AG08396 (cell line): Measurements from ENCODE around the gene MTMR3.

Experiments used
- DNase-seq: peaks from one replicate; pipeline ENCODE4 v3.0.0; 2012; ENCODE audit warnings: low spot score, mixed read lengths

MTMR3 gene

DNA sequence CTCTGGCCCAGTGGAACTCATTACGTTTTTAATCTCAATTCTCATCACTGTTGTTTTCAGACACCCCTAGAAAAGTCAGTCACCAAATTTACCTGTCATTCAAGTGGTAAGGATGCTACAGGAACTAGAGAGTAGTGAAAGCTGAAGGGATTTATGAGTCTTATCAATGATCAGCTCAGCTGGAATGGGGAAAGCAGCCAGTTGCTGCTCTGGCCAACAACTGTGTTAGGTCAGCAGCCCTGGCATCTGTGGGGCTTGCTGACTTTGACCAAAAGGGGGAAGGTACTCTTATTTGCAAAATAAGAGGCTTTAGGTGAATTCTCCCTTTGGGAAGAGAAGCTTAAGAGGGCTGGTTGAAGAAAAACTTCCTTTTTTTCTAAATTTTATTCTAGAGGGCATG lies 121.1 kb downstream of the MTMR3 start:
- DNase-seq = no peak

DNA sequence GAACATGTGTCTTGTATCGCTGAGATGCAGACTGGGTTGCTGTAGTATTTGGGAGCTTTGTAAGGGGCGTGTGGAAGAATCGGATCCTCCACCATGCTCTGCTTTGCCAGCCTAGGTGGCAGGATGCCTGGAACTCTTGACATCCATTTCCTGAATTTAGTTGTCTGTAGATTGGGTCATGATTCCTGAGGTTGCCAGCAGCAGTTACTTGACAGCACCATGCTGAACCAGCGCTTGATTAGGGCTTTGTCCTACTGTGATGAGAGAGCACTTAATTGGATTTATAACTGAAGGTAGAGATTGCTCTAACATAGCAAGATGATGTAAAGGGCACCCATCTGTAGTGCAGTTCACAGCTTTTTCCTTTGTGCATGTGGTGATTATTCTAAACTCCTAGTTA lies 121.7 kb downstream of the MTMR3 start:
- DNase-seq = no peak

GRCh38 chr22:30005213-30005857 lies 122.4 kb downstream of the MTMR3 start:
- DNase-seq = peak; percentile 62

GRCh38 chr22:30007361-30007760 lies 124.4 kb downstream of the MTMR3 start:
- no peak for DNase-seq

DNA sequence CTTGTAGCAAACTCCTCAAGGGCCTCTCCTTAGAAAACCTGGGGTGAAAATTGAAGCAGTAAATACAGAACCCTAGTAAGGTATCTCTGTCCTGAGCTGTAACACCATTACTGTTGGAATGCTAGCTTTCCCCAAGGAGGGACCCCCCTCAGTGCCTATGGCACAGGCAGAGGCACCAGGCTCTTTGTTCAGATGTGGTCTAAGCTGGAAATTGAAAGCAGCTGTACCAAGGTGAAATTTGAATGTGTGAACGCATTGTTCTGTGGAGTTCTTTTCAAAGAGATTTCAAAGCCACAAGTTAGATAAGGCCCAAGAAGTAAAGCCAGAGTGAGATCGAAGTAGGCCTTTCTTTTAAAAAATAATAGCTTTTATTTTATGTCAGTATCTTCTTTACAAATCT lies 125.4 kb downstream of the MTMR3 start:
- DNase-seq = no peak

- DNase-seq = no peak
Observed at GRCh38 chr22:30009478-30009877, 126.5 kb downstream of the MTMR3 start.

DNA sequence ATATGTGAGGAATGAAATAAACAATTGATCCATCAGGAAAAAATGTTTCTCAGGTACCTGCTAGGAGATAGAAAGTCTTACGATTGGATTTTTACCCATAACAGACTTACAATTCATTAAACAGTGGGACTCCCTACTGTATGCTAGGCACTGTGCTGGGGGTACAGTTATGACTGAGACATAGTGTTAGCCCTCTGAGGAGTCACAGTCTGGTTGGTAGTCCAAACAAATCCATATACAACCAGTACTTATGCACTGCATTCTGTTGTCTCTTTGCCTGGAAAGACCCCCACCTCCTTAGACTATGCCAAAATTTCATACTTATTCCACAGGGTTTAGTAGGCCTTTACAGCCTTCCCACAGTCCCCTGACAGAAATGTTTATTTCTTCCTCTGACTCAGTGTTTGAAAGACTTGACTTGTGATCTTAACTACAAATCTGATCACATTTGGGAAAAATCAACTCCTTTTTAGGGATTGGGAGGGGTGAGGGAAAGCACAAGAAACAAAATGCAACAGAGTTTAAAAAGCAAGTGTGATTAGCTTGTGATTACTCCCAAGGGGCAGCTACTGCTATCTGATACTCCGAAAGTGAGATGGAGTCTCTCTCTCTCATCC lies 127.9 kb downstream of the MTMR3 start:
- DNase-seq = no peak

GRCh38 chr22:30013201-30013600 lies 130.2 kb downstream of the MTMR3 start:
- DNase-seq = no peak

- no peak for DNase-seq
Observed at GRCh38 chr22:30014244-30014643, 131.3 kb downstream of the MTMR3 start.

DNA sequence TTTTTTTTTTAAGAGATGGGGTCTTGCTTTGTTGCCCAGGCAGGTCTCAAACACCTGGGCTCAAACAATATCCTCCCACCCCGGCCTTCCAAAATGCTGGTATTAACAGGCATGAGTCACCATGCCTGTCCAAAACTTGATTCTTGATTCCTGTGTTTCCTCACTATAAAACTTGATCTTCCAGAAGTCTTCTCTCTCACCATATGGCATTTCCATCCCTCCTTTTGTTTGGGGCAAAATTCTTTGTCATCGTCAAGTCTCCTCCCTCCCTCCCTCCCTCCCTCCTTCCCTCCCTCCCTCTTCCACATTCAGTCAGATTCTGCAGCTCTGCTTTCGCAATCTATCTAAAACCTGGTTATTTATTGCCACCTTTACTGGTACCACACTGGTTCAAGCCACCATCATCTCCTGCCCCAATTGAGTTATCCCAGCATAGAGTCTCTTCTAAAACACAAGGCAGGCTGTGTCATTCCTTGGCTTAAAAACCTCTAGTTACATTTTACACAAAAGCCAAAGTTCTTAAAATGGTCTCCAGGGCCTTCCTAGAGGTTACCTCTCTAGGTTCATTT lies 132.3 kb downstream of the MTMR3 start:
- DNase-seq = no peak

- peak; percentile 81 for DNase-seq
Observed at GRCh38 chr22:30015846-30016245, 132.9 kb downstream of the MTMR3 start.

DNA sequence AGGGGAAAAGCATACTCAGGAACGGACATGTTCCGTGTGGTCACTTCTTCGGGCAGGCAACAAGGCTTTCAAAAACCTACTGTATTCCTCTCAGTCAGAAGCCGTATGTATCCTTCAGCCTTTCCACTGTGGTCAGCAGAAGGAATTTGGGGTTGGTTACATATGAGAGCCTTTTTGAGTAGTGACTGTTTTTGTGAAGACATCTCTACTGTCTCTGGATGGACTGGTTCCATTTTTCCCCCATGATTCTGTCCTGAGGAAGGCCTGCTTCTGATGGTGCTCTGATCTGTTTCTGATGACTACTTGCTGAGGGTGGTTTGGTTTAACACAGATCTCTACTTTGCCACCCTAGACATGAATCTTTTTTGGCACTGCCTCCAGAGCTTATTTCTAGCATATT lies 133.6 kb downstream of the MTMR3 start:
- no peak for DNase-seq

- no peak for DNase-seq
Observed at GRCh38 chr22:30017375-30018223, 134.6 kb downstream of the MTMR3 start.

DNA sequence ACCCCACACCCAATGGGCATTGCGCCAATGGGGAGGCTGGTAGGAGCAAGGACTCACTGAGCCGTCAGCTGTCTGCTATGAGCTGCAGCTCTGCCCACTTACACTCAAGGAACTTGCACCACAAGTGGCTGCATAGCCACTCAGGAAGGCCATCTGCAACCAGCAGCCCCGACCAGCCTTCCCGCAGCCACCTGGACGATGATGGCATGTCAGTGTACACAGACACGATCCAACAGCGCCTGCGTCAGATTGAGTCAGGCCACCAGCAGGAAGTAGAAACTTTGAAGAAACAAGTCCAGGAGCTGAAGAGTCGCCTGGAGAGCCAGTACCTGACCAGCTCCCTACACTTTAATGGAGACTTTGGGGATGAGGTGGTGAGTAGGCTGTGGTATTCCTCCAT lies 137.5 kb downstream of the MTMR3 start:
- DNase-seq = no peak

DNA sequence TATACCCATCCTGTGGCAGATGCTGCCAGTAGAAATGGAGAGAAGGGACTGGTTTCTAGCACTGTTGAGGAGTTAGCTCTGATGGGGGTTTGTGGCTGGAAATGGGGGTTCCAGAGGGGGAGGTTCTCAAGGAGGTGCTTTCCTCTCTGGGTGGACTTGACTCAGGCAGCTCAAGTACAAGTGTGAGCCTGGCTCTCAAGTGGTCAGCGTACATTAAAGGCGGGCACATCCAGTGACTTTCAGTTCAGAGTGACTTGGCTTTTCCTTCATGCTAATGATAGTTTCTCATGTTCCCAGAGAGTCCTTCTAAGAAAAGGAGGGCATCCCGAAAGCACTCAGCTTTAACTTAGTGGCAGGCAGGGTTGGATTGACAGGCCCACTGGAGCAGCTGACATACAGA lies 138.4 kb downstream of the MTMR3 start:
- DNase-seq = no peak

DNA sequence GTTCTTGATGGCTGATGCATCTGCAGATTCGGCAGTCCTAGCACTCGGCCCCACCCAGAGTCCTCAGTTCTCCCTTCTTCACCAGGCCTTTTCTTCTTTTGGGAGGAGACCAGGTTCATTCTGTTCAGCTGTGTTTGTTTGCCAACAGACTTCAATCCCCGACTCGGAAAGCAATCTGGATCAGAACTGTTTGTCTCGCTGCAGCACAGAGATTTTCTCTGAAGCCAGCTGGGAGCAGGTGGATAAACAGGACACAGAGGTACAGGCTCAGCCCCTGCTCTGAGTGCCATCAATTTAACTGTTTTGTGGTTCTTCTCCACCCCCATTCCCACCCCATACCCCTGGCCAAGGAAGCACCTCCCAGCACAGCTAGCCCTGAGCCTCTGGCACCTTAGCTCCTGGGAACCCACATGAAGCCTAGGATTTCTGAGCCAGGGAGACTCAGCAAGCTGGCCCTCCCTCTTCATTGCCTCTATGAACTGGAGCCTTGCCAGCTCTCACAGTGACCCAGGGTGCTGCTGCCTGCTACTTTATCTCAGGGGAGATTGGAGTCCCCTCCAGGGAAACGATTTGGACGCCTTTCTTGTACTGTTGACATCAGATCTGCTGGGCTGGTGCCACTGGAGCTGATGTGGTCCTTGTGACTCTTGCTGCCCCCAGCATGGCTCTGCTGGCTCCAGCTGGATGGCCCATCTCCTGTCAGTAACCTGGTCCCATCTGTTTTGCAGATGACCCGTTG lies 139.1 kb downstream of the MTMR3 start:
- no peak for DNase-seq

DNA sequence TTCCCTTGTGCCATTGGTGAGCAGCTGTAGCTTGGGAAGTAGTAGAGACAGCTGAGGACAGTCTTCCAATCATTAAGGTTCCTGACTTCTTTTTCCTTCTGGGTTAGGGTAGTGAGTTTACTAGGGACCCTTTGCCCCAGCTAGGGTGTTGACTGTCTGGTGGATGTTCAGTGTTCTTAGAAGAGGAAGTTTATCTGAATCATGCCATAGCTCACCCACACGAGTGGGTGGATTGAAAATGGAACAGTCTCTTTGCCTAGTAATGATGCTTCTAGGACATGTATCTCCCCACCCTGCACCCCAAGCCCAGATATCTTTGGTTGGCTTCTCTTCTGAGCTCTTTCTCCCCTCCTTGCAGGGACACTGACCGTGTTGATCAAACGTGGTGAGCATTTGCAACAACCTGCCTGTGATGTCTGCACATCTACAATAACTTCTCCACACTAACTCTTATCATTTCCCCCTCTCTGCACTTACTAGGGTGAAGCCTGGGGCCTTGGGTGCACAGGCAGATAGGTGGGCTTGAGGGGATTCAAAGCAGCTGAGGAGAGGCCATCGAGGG lies 140.2 kb downstream of the MTMR3 start:
- no peak for DNase-seq

GRCh38 chr22:30024231-30024630 lies 141.3 kb downstream of the MTMR3 start:
- no peak for DNase-seq

GRCh38 chr22:30025221-30025620 lies 142.2 kb downstream of the MTMR3 start:
- DNase-seq = no peak

GRCh38 chr22:30026756-30027155 lies 143.8 kb downstream of the MTMR3 start:
- no peak for DNase-seq

DNA sequence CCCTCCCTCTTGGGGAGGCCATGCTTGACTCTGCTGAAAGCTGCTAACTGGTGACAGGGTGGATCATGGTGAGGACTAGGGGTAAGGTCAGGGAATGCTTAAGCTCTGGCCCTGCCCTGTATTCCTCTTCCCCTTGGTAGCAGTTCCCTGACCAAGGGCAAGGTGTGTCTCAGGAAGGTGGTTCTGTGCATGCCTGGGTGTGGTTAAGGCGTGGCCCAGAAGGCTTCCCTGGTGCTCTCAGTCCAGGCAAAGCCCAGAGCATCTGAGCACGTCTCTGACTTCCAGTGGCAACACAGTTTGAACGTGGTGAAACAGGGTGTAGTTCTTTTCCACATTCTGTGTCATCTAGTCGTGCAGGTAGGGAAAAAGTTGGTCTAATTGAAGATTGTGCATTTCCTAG lies 144.2 kb downstream of the MTMR3 start:
- DNase-seq = no peak

DNA sequence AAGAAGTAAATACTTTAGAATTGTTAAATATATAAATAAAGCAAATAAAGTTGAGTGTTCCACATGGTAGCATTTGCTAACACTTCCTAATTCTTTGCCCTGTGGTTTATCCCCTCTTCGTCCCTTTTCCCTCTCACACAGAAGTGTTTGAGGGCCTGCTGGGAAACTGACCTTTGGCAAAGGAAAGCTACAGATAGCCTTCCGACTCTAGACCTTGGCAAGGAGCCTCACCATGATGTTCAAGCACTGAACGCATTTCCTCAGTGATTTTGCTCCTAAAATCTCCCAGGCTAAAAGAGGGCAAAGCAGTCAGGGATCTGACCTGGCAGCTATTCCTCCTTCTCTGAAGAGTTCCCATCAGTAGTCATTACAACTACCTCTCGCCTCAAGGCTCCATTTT lies 144.8 kb downstream of the MTMR3 start:
- no peak for DNase-seq
